HL-60 (cell line): ENCODE results near the gene NRXN3.

Experiments used
- CTCF ChIP-seq: IDR thresholded peaks from one replicate; pipeline ENCODE4 v1.5.1; 2011; ENCODE audit warnings: low read length, control low read depth, inconsistent platforms; ENCODE audit not compliant: insufficient read depth
- POLR2AphosphoS5 ChIP-seq: IDR thresholded peaks from 2 replicates; pipeline ENCODE4 v1.6.1; 2012; ENCODE audit warnings: low read depth

- no peak for TF ChIP-seq POLR2AphosphoS5
- no peak for TF ChIP-seq CTCF
These were observed 804.5 kb downstream of the NRXN3 start for GRCh38 chr14:78974691-78975090.
